WERI-Rb-1 (cell line): Measurements from ENCODE around the gene DNAJB12.

Experiments used
- DNase-seq: peaks from one replicate; pipeline ENCODE4 v3.0.0-alpha.2; 2020
- H3K27ac ChIP-seq: fragments of 250-450 bp; sonication (Bioruptor Pico); 2 replicates; pipeline ENCODE4 v1.5.1; 2020; ENCODE audit warnings: mild to moderate bottlenecking, moderate library complexity
- H3K27me3 ChIP-seq: fragments of 250-450 bp; sonication (Bioruptor Pico); 2 replicates; pipeline ENCODE4 v1.5.1; 2021; ENCODE audit warnings: mild to moderate bottlenecking, low read depth, moderate library complexity; ENCODE audit not compliant: insufficient read depth, severe bottlenecking
- H3K36me3 ChIP-seq: fragments of 250-450 bp; sonication (Bioruptor Pico); 2 replicates; pipeline ENCODE4 v1.5.1; 2020; ENCODE audit warnings: mild to moderate bottlenecking, moderate library complexity
- H3K4me3 ChIP-seq: 2 replicates; pipeline ENCODE4 v1.5.1; 2011; ENCODE audit warnings: low read depth, mild to moderate bottlenecking, control low read depth, low read length
- H3K9me3 ChIP-seq: fragments of 250-450 bp; sonication (Bioruptor Pico); 2 replicates; pipeline ENCODE4 v1.5.1; 2021; ENCODE audit warnings: mild to moderate bottlenecking, moderate library complexity; ENCODE audit not compliant: severe bottlenecking
- TF ChIP-seq, protein P1 (sequence below): IDR thresholded peaks from 2 replicates; pipeline ENCODE4 v1.5.1; 2011; ENCODE audit warnings: low read depth, mild to moderate bottlenecking, control low read depth, inconsistent platforms, low read length

Gene DNAJB12

DNA sequence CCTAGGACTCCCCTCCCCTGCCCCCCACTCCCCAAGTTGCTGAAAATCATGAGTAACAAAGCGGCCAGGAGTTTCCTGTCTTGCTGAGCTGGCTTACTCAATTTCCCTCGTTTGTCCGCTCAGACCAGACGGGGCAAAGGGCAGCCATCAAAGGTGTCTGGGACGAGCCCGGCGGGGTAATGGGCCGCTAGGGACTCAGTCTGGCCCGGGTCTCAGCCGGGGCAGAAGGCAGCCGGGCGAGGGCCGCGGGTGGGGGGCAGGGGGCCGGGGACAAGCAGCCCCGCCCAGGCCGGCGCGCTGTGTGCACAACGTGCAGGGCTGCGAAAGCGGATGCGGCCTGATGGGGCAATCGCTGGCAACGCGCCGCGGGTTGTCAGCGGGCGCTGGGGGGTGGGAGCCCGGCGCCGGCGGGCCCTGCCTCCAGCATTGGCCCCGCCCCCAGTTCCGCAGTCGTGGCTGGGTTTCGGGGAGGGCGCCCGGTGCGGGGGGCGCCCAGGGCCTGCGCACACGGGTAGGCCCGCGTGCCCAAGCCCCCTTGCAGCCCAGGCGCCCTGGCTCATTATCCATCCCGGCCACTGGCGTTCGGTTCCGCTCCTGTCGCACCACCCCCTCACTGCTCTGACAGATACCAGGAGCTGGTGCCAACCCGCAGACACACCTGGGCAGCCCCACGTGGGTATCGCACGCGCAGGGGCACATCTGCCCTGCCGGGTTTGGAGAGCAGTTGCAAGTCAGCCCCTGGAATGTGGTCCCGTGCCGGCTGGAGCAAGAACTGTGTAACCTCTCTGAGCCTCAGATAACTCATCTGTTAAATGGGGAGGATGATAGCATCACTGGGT, 35.1 kb downstream of the DNAJB12 start:
- TF ChIP-seq, protein P1, sequence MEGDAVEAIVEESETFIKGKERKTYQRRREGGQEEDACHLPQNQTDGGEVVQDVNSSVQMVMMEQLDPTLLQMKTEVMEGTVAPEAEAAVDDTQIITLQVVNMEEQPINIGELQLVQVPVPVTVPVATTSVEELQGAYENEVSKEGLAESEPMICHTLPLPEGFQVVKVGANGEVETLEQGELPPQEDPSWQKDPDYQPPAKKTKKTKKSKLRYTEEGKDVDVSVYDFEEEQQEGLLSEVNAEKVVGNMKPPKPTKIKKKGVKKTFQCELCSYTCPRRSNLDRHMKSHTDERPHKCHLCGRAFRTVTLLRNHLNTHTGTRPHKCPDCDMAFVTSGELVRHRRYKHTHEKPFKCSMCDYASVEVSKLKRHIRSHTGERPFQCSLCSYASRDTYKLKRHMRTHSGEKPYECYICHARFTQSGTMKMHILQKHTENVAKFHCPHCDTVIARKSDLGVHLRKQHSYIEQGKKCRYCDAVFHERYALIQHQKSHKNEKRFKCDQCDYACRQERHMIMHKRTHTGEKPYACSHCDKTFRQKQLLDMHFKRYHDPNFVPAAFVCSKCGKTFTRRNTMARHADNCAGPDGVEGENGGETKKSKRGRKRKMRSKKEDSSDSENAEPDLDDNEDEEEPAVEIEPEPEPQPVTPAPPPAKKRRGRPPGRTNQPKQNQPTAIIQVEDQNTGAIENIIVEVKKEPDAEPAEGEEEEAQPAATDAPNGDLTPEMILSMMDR: no peak
- H3K27me3 ChIP-seq: no peaks in the 10 kb centered on the region
- H3K4me3 ChIP-seq: no peak overlapping the region
- no peaks in the 10 kb centered on the region for H3K36me3 ChIP-seq
- H3K9me3 ChIP-seq: no peaks in the 10 kb centered on the region
- DNase-seq: no peak
- peak overlapping the region; percentile 95 for H3K27ac ChIP-seq

DNA sequence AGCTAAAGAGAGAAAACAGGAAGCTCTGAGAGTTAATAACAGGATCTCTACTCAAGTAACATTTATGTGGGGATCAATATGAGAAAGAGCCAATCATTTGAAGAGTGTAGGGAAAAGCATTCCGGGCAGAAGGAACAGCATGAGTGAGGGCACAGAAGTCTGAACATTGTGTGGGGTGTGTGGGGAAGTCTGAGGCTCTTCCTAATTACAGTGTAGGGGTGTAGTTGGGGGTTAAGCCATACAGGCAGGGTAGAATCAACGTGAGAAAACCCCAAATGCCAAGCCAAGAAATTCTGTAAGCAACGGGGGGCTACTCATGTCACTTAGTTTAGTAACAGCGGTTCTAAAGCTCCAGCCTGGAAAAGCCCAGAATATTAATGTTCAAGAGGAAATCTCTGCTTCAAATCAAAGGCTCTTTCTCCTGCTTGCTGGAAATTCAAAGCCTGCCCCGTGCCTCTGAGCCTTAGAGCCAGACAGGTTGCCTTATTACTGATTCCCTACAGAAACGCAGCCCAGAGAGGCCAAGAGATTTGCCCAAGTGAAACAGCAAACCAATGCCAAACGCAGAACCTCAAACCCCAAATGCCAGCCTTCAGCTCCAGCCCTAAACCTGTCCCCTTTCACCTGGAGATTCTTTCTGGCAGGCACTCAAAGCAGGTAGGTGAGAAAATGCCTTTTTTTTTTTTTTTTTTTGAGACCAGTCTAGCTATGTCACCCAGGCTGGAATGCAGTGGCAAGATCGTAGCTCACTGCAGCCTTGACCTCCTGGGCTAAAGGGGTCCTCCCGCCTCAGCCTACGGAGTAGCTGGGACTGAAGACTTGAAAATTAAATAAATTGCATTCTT, 36.1 kb downstream of the DNAJB12 start:
- Histone ChIP-seq H3K9me3 (no peaks in the 10 kb centered on the region), H3K27me3 (no peaks in the 10 kb centered on the region), H3K36me3 (no peaks in the 10 kb centered on the region), H3K27ac (no peak overlapping the region), H3K4me3 (no peak overlapping the region)
- TF ChIP-seq, protein P1: no peak
- no peak for DNase-seq

DNA sequence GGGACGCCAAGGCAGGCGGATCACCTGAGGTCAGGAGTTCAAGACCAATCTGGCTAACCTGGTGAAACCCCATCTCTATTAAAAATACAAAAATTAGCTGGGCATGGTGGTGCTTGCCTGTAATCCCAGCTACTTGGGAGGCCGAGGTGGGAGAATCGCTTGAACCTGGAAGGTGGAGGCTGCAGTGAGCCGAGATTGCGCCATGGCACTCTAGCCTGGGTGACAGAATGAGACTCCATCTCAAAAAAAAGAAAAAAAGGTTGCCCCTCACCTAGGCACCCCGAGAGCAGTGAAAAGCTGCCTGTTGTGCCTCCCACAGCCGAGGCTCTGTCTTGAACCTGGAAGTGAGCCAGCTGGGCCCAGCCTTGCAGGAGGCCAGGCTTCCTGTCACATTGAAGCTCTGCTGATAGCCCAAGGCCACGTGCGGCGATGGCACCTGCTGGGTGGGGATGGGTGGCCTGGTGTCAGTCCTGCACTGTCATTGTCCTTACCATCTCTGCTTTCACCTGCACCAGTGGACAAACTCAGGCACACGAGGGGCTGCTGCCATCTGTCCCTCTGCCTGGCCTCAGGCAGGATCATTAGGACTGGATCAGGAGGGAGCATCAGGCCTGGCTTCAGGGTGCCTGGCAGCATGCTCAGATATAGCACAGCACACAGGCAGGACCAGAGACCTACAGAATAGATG, 37.8 kb downstream of the DNAJB12 start:
- no peak overlapping the region for H3K27ac ChIP-seq
- no peaks in the 10 kb centered on the region for H3K9me3 ChIP-seq
- no peak for DNase-seq
- no peaks in the 10 kb centered on the region for H3K27me3 ChIP-seq
- H3K4me3 ChIP-seq: no peak overlapping the region
- no peaks in the 10 kb centered on the region for H3K36me3 ChIP-seq
- TF ChIP-seq, protein P1: no peak

DNA sequence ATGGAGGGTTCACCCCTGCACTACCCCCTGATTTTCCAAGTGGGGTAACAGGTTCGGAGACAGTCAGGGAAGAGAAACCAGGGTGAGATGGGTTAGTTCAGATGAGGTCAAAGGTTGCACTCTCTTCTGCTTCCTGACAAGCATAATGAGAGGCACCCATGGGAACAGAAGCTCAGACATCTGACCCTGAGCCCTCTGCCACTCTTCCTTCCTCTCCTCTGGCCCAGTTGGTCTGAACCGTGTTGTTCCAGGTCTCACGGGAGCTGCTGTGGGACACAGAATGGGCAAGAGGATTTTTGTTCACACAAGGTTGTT, 38.4 kb downstream of the DNAJB12 start:
- no peaks in the 10 kb centered on the region for H3K9me3 ChIP-seq
- no peaks in the 10 kb centered on the region for H3K27me3 ChIP-seq
- DNase-seq: no peak
- TF ChIP-seq, protein P1: no peak
- H3K36me3 ChIP-seq: no peaks in the 10 kb centered on the region
- H3K27ac ChIP-seq: no peak overlapping the region
- no peak overlapping the region for H3K4me3 ChIP-seq

DNA sequence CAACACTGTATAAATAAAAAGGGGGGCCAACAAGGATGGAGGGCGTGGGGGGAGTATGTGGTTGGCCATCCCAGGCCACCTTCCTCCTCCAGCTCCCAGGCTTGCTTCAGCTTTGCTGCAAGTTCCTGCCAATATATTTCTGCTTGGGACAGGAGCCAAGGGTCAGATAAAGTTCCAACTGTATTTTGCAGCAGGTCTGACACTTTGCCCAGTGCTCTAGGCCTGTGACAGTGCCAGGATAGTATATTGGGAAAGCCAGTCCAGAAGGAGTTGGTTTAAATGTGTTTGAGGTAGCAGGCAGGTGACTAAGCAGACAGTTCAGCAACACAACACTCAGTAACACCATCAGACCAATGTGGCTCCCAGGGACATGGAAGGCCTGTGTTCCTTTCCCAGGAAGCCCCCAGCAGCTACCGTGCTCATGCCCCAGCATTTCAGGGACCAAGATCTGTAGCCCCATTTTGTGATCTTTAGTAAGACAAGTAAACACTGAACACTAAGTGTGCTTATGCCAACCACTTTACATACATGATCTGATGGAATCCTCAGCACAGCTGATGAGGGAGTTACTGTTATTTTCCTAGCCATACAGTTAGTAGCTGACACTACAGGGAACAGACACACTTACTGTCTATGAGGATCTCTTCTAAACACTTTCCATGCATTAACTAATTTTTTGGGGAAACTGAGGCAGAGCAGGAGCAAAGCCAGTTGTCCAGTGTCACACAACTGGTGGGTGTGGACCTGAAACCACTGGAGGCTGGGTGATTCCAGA, 38.9 kb downstream of the DNAJB12 start:
- no peak for DNase-seq
- no peaks in the 10 kb centered on the region for H3K9me3 ChIP-seq
- H3K27ac ChIP-seq: no peak overlapping the region
- no peak overlapping the region for H3K4me3 ChIP-seq
- TF ChIP-seq, protein P1: no peak
- H3K36me3 ChIP-seq: no peaks in the 10 kb centered on the region
- no peaks in the 10 kb centered on the region for H3K27me3 ChIP-seq
